ENCODE measurements around the gene PSAP.
"Not testable (repeated sequence)": the region's sequence is repeated elsewhere in the genome, so short reads cannot be mapped to it uniquely, and the experiment has no call there.

PSAP gene

DNA sequence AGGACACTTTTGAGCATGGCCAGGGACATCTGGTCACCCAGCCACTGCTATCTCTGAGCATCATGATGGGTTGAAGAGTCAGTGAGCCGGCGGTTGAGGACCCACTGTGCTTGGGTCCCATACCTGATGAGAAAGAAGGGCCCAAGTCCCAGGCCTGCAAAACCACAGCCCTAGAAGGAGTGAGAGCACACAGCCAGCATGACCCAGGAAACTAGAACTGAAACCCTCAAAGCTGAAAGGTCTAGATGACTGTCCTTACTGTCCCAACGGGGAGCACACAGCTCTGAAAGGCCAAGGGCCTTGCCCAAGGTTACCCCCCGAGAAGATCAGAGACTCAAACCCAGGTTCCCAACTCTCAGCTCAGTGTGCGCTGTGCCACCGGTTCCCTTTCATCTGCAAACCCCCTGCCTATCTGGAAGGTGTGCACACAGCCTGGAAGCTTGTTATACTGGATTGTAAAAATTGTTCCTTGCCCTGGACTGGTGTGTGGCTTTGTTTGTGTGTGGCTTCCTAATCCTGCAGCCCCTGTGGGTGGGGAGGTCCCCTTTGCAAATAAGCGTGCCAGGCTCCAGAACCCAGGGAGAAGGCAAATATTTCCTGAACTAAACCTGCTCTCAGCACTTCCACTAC, 22.6 kb upstream of the PSAP start:
- DNase-seq (ENCODE audit: low spot score) = no peak

DNA sequence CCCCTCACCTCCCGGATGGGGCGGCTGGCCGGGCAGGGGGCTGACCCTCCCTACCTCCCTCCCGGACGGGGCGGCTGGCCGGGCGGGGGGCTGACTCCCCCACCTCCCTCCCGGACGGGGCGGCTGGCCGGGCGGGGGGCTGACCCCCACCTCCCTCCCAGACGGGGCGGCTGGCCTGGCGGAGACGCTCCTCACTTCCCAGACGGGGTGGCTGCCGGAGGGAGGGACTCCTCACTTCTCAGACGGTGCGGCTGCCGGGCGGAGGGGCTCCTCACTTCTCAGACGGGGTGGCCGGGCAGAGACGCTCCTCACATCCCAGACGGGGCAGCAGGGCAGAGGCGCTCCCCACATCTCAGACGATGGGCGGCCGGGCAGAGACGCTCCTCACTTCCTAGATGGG, 18.6 kb upstream of the PSAP start:
- DNase-seq (ENCODE audit: low spot score) = not testable (repeated sequence)

DNA sequence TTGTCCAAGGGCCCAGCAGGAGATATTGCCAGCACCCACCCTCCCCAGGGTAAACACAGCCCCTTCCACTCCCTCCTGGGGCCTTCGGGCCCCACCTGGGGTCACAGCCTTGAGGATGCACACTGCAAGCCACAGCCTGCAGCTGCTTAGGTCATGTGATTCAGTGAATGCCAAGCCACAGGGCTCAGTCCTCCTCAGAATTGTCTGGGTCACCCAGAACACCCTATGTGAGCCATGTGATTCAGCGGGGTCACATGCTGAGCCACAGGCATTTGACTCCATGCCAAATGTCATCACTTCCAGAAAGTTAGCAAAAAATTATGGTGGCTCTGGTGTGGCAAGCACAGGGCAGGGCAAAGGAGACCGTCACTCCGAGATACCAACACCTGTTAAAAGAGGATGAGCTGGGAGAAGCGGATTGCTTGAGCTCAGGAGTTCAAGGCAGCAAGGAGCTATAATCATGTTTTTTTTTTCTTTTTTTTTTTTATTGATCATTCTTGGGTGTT, 17.2 kb upstream of the PSAP start:
- DNase-seq (ENCODE audit: low spot score) = peak; percentile 71

GRCh38 chr10:71865561-71866041, 14.6 kb upstream of the PSAP start:
- no peak for DNase-seq (ENCODE audit: low spot score)

DNA sequence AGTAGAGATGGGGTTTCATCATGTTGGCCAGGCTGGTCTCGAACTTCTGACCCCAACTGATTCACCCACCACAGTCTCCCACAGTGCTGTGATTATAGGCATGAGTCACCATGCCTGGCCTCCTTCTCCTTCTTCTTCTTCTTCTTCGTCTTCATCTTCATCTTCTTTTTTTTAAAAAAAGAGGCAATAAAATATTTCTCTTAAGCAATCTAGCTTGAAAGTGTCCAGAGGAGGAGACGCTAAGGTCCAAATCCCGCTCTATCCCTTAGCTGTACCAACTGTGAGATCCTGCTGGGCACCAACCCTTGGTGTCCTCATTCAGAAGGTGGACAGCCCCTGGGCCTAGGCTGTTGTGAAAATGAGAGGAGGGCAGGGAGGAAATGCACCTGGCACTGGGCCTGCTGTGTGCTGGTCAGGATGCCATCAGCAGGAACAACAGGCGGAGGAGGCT, 13.9 kb upstream of the PSAP start:
- DNase-seq (ENCODE audit: low spot score) = peak; percentile 23

- no peak for DNase-seq (ENCODE audit: low spot score)
Measured at GRCh38 chr10:71863203-71863602, 12.2 kb upstream of the PSAP start.

DNA sequence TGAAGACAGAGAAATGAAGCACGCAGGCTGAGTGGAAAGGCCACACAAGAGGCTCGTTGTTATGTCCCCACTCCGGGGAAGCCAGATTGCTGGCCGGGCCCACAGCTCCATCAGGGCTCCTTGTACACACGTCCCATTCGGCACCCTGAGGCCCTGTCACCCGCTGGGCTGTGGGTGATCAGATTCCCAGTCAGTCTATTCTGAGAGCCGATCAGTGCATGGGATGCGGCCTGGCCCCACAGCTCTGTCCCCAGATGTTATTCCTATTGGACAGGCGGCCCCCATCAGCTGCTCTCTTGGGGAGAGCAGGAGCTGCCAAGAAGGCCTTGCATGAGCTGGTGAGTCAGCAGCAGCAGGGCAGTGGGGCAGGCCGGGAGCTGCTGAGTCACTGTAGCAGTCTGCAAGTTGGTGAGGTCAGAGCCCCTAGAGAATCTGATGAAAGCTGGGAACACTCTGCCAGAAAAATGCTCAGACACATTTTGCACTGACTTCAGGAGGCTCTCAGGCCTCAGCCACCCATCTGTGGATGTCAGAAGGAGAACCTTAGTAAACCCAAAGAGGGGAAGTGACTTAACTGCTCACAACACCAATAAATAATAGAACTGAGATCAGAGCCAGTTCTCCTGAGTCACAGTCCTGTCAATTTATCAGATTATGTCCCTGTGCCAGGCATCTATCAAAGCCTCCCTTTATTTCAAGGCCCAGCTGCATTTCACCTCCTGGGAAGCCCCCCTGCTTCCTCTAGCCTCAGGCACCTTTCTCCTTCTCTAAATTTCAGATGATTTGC, 9.4 kb upstream of the PSAP start:
- DNase-seq (ENCODE audit: low spot score) = peak; percentile 99

DNA sequence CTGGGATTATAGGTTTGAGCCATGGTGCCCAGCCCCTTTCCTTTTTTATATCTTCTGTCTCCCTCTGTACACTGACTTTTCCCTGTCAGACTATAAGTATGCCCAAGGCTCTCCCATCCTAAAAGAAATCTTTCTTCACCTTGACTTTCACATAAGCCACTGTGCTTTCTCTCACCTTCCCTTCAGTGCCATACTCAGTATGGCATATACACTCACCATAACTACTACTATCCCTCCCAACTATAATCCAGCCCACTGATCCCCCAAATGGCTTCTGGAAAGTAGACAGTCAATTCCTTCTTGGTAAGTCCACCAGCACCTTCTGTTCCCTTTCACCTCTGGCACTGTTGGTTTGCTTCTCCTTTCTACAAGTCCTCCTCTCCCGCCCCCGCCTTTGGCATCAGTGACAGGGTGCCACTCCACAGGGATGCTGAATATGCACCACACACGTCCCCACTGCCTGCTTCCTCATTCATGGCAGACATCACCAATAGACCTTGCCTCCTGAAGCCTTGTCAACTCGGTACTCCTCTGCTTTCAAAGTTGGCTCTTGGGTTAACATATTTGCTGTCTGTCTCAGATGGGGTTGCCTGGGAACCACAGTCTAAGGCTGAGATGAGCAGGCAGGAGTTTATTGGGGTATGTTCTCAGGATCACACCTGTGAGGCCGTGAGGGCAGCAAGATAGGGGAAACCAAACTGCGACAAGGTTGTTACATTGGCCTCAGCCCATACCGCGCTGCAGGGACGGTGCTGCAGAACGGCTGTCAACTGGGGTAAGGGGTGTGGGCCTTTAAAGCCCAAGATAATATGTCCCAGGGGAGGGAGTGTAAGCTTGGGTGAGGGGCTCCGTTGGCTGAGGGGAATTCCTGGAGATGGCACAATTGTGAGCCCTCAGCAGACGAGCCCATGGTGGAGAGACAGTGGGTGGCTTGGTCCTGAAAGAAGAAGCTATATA, 7.2 kb upstream of the PSAP start:
- no peak for DNase-seq (ENCODE audit: low spot score)

DNA sequence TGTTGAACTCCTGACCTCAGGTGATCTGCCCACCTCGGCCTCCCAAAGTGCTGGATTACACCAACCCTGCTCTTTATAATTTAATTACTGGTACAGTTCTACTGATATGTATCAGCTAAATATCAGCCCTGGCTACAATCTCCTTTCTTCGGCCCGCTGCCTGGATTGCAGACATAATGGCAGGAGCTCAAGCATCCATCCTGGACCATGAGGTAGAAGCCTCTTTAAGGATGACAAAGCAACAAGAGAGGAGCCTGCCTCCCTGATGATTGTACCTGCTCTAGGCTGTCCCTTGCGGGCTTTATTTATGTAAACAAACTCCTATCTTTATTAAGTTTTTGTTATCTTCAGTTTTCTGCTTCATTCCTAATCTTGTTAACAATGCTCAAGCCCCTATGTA, 5.6 kb upstream of the PSAP start:
- DNase-seq (ENCODE audit: low spot score) = no peak

DNA sequence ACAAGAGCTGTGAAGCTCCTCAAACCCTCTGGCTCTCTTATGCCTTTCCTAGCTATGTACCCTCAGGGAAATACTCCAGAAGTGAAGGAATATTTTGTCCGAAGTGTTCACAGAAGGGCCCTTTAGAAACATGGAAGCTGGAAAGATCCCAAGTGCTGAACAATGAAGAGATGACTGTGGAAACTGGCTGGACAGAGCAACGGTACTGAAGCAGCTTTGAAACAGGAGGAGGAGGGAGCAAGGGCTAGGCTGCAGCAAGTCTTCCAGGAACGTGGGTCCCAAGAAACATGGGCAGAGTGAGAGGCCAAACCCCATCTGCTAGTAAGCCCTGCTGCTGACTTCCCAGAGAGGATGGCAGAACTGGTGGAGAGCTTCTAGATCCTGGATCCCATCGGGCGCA, 3.0 kb upstream of the PSAP start:
- DNase-seq (ENCODE audit: low spot score) = no peak

DNA sequence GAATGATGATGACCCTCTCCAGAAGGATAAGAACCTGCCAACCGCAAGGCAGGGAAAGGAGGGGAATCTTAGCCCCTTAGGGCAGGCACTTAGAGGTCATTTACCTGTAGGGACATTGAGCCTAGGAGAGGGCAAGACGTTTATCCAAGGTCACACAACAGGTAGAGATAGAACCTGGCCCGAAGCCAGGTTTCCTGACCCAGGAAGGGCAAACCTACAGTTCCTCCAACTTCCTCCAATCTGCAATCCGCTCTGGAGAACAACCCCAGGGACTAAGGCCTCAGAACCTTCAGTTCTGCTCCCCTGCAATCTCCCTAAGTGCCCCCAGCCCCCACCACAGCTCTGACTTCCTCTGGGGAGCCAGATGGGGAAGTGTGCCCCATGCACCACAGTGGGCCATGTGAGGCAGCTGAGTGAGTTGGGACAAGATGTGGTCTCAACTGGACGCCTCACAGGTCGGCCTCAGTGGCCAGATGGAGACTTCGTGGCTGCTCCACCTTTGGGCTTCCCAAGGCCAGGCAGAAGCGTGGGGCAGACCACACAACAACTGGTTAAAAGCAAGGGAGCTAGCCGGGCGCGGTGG, 1.4 kb upstream of the PSAP start:
- DNase-seq (ENCODE audit: low spot score) = no peak

- not testable (repeated sequence) for DNase-seq (ENCODE audit: low spot score)
Measured at GRCh38 chr10:71851465-71852095, 529 bp upstream of the PSAP start.

GRCh38 chr10:71850021-71850742, 869 bp downstream of the PSAP start:
- DNase-seq (ENCODE audit: low spot score) = peak; percentile 27

DNA sequence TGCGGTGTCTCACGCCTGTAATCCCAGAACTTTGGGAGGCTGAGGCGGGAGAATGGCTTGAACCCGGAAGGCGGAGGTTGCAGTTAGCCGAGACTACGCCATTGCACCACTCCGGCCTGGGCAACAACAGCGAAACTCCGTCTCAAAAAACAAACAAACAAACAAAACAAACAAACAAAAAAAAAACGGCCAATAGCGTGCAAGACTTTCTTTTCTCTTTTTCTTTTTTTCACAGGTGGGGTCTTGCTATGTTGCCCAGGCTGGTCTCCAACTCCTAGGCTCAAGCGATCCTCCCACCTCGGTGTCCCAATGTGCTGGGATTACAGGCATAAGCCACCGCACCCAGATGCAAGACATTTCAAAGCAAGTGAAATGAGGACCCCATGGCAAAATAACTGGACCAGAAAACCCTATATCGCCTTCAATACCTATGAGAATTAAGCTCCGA, 1.6 kb downstream of the PSAP start:
- no peak for DNase-seq (ENCODE audit: low spot score)

GRCh38 chr10:71848325-71849275, 2.5 kb downstream of the PSAP start:
- peak; percentile 30 for DNase-seq (ENCODE audit: low spot score)

GRCh38 chr10:71847418-71847817, 3.6 kb downstream of the PSAP start:
- DNase-seq (ENCODE audit: low spot score) = no peak

GRCh38 chr10:71846816-71847215, 4.2 kb downstream of the PSAP start:
- DNase-seq (ENCODE audit: low spot score) = no peak

DNA sequence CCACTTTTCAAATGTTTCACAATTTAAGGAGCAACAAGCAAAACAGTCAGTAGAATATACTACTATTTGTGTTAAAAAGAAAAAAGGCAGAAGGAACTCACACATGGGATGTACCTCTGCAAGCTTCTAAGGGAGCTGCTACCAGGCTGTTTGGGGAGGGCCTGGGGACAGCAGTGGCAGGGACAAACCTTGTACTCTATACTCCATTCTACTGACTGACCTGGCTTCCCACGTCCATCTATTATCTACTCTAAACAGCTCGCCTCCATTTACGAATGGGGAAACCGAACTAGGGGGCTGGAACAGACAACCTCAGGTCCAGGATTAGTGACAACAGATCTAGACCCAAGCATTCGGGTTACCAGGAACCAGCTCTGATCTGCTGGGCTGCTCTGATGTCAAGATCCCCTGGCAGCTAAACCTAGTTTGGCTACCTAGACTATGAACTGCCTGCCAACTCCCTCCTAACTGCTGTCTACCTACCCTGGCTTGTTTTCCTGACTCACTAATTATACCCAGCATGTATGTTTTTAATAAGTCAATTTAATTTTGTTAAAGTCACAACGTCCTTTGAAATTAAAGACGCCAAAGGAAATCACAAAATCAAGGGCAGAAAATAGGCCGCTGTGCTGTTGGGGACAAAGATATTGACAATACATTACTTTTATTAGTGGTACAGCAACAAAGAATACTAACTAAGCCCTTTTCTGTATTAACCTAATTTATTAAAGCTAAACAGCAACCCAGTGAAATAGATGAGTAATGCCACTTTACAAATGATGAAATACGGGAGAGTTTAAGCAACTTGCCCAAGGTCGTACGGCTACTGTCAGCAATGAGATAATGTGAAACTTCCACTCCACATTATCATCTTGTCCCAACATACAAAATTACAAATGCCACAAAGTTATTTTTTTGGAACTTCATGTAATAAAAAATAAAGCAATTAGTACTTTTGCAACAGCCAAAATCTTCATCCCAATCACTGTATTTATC, 5.3 kb downstream of the PSAP start:
- DNase-seq (ENCODE audit: low spot score) = no peak
